ENCODE measurements around the gene AFG3L2.

The AFG3L2 gene

GRCh38 chr18:12315911-12316310, 61.1 kb downstream of the AFG3L2 start:
- H3K27me3 ChIP-seq: no peaks in the 10 kb centered on the region
- no peak for TF ChIP-seq CTCF (IDR thresholded peaks at IDR 0.05)
- H3K4me3 ChIP-seq (ENCODE audit: low read depth in 1 of 2, low read length in 1 of 2): no peak overlapping the region
- no peak overlapping the region for H3K27ac ChIP-seq
- H3K4me1 ChIP-seq (ENCODE audit: control insufficient read depth in 1 of 2, insufficient read depth in 1 of 2, low read depth in 1 of 2, low read length in 1 of 2): no peaks in the 10 kb centered on the region
- H3K36me3 ChIP-seq: no peaks in the 10 kb centered on the region
- no peaks in the 10 kb centered on the region for H3K9me3 ChIP-seq

GRCh38 chr18:12315490-12315889, 61.5 kb downstream of the AFG3L2 start:
- Histone ChIP-seq H3K4me3 (ENCODE audit: low read depth in 1 of 2, low read length in 1 of 2) (no peak overlapping the region), H3K27me3 (peaks cover 3% of the 10 kb centered on the region), H3K4me1 (ENCODE audit: control insufficient read depth in 1 of 2, insufficient read depth in 1 of 2, low read depth in 1 of 2, low read length in 1 of 2) (no peaks in the 10 kb centered on the region), H3K27ac (no peak overlapping the region), H3K9me3 (no peaks in the 10 kb centered on the region), H3K36me3 (no peaks in the 10 kb centered on the region)
- TF ChIP-seq CTCF (IDR thresholded peaks at IDR 0.05): no peak

- H3K4me3 ChIP-seq (ENCODE audit: low read depth in 1 of 2, low read length in 1 of 2): no peak overlapping the region
- peaks cover 11% of the 10 kb centered on the region for H3K27me3 ChIP-seq
- H3K27ac ChIP-seq: no peak overlapping the region
- no peaks in the 10 kb centered on the region for H3K9me3 ChIP-seq
- H3K4me1 ChIP-seq (ENCODE audit: control insufficient read depth in 1 of 2, insufficient read depth in 1 of 2, low read depth in 1 of 2, low read length in 1 of 2): no peaks in the 10 kb centered on the region
- H3K36me3 ChIP-seq: no peaks in the 10 kb centered on the region
- TF ChIP-seq CTCF (IDR thresholded peaks at IDR 0.05): no peak
These were observed 62.3 kb downstream of the AFG3L2 start for GRCh38 chr18:12314591-12315305.

GRCh38 chr18:12313530-12314245, 63.3 kb downstream of the AFG3L2 start:
- H3K4me1 ChIP-seq (ENCODE audit: control insufficient read depth in 1 of 2, insufficient read depth in 1 of 2, low read depth in 1 of 2, low read length in 1 of 2): peaks cover 2 to 3% of the 10 kb centered on the region in 2 experiments
- no peak overlapping the region for H3K27ac ChIP-seq
- TF ChIP-seq CTCF (IDR thresholded peaks at IDR 0.05): no peak
- peaks cover 21% of the 10 kb centered on the region for H3K27me3 ChIP-seq
- H3K36me3 ChIP-seq: no peaks in the 10 kb centered on the region
- H3K4me3 ChIP-seq (ENCODE audit: low read depth in 1 of 2, low read length in 1 of 2): no peak overlapping the region
- H3K9me3 ChIP-seq: no peaks in the 10 kb centered on the region

- Histone ChIP-seq H3K9me3 (no peaks in the 10 kb centered on the region), H3K4me1 (ENCODE audit: control insufficient read depth in 1 of 2, insufficient read depth in 1 of 2, low read depth in 1 of 2, low read length in 1 of 2) (peaks cover 4 to 9% of the 10 kb centered on the region in 2 experiments), H3K36me3 (no peaks in the 10 kb centered on the region), H3K27ac (no peak overlapping the region), H3K27me3 (peaks cover 28% of the 10 kb centered on the region), H3K4me3 (ENCODE audit: low read depth in 1 of 2, low read length in 1 of 2) (no peak overlapping the region)
- TF ChIP-seq CTCF (IDR thresholded peaks at IDR 0.05): no peak
These were observed 64.1 kb downstream of the AFG3L2 start for GRCh38 chr18:12312976-12313375.
